SK-N-SH (cell line): Measurements from ENCODE around the gene FTCD. TPM values are rescaled to one million over a fixed set of nuclear protein-coding genes. Genes with fewer than 3 reads are reported as not detected.

ENCODE experiments used
- CTCF ChIA-PET: fragments of 300-600, 350-600 bp; formaldehyde crosslinking; extraction: SDS; loops from one replicate; lab custom pipeline; 2021; lab: Yijun Ruan, JAX
- POLR2A ChIA-PET: fragments of 350-600 bp; sonication (Branson Sonifier 250); formaldehyde crosslinking; extraction: SDS; loops from one replicate; lab custom pipeline; 2020; ENCODE audit warnings: antibody characterized with exemption, inconsistent platforms; lab: Yijun Ruan, JAX
- DNase-seq: peaks from one replicate; pipeline ENCODE4 v3.0.0; 2012
- H2AFZ ChIP-seq: fragments of 200-600 bp; sonication (generic); 2 replicates; pipeline ENCODE4 v1.8.1; 2016; ENCODE audit warnings: antibody characterized with exemption, mild to moderate bottlenecking, low read depth
- H3F3A ChIP-seq: fragments of 200-600 bp; sonication (generic); replicated peaks from 2 replicates; pipeline ENCODE3; 2016; ENCODE audit warnings: antibody characterized with exemption, mild to moderate bottlenecking; ENCODE audit not compliant: insufficient read depth
- H3K27ac ChIP-seq, 2 experiments: fragments of 200-500 bp in 1 of 2; fragments of 200-600 bp in 1 of 2; sonication (Bioruptor generic) in 1 of 2; sonication (generic), shearing (Covaris generic) in 1 of 2; 2 replicates each; pipeline versions ENCODE4 v1.5.1 to v1.6.1; 2014 to 2016; ENCODE audit warnings: low read depth in 2 of 2, inconsistent platforms in 1 of 2, low read length in 1 of 2, mild to moderate bottlenecking in 1 of 2, mixed read lengths in 1 of 2
- H3K27me3 ChIP-seq: fragments of 200-600 bp; sonication (generic), shearing (Covaris generic); 2 replicates; pipeline ENCODE4 v1.6.1; 2016; ENCODE audit warnings: mixed run types; ENCODE audit not compliant: insufficient read depth
- H3K36me3 ChIP-seq, 2 experiments: fragments of 200-500 bp in 1 of 2; fragments of 200-600 bp in 1 of 2; sonication (Bioruptor generic) in 1 of 2; sonication (generic) in 1 of 2; replicated peaks in 1 of 2; 2 replicates each; pipeline versions ENCODE3 to v1.5.1; 2014 to 2016; ENCODE audit warnings: low read length in 1 of 2, mild to moderate bottlenecking in 1 of 2; ENCODE audit not compliant: insufficient read depth in 2 of 2, control insufficient read depth in 1 of 2
- H3K4me1 ChIP-seq, 2 experiments: fragments of 200-500 bp in 1 of 2; fragments of 200-600 bp in 1 of 2; sonication (Bioruptor generic) in 1 of 2; sonication (generic), shearing (Covaris generic) in 1 of 2; 2 replicates each; pipeline versions ENCODE4 v1.5.1 to v1.6.1; 2014 to 2016; ENCODE audit warnings: low read depth in 1 of 2, low read length in 1 of 2, mixed run types in 1 of 2; ENCODE audit not compliant: insufficient read depth in 2 of 2, control insufficient read depth in 1 of 2
- H3K4me2 ChIP-seq: fragments of 200-600 bp; sonication (generic), shearing (Covaris generic); 2 replicates; pipeline ENCODE4 v1.6.1; 2017; ENCODE audit warnings: mixed run types
- H3K4me3 ChIP-seq, 2 experiments: fragments of 200-500 bp in 1 of 2; fragments of 200-600 bp in 1 of 2; sonication (Bioruptor generic) in 1 of 2; sonication (generic), shearing (Covaris generic) in 1 of 2; 2 replicates each; pipeline versions ENCODE4 v1.5.1 to v1.8.1; 2014 to 2016; ENCODE audit warnings: low read depth in 2 of 2, inconsistent platforms in 1 of 2, low read length in 1 of 2, mild to moderate bottlenecking in 1 of 2, mixed read lengths in 1 of 2, moderate library complexity in 1 of 2
- H3K79me2 ChIP-seq: fragments of 200-600 bp; sonication (generic); 2 replicates; pipeline ENCODE4 v1.8.1; 2017; ENCODE audit warnings: mild to moderate bottlenecking; ENCODE audit not compliant: insufficient read depth
- H3K9ac ChIP-seq: fragments of 200-600 bp; sonication (generic); 2 replicates; pipeline ENCODE4 v1.6.1; 2017; ENCODE audit warnings: mixed run types
- H3K9me2 ChIP-seq: fragments of 200-600 bp; sonication (generic); 2 replicates; pipeline ENCODE4 v1.6.1; 2017; ENCODE audit warnings: mixed run types
- H3K9me3 ChIP-seq: fragments of 200-600 bp; sonication (generic); 2 replicates; pipeline ENCODE4 v1.6.1; 2017; ENCODE audit warnings: mixed run types, mild to moderate bottlenecking, moderate library complexity
- H4K20me1 ChIP-seq: fragments of 200-600 bp; sonication (generic); 2 replicates; pipeline ENCODE4 v1.6.1; 2017; ENCODE audit warnings: mild to moderate bottlenecking, mixed run types; ENCODE audit not compliant: insufficient read depth
- CHD2 ChIP-seq: fragments of 150-350 bp; IDR thresholded peaks from 2 replicates; pipeline ENCODE4 v1.6.1; 2018; ENCODE audit warnings: low read length; ENCODE audit not compliant: partially characterized antibody
- ELF1 ChIP-seq: IDR thresholded peaks from 2 replicates; pipeline ENCODE4 v1.4.0; 2012
- FOSL2 ChIP-seq: IDR thresholded peaks from 2 replicates; pipeline ENCODE4 v1.4.0; 2012; ENCODE audit warnings: low read depth, mild to moderate bottlenecking, moderate library complexity, borderline replicate concordance
- GATA2 ChIP-seq: sonication (generic); formaldehyde crosslinking; IDR thresholded peaks from 2 replicates; pipeline ENCODE4 v1.5.0; 2020; ENCODE audit warnings: mild to moderate bottlenecking, missing genetic modification reagents
- MEF2A ChIP-seq: IDR thresholded peaks from 2 replicates; pipeline ENCODE4 v1.4.0; 2012; ENCODE audit warnings: low read depth, borderline replicate concordance
- NFIC ChIP-seq: IDR thresholded peaks from 2 replicates; pipeline ENCODE4 v1.4.0; 2012; ENCODE audit warnings: borderline replicate concordance
- RCOR1 ChIP-seq: fragments of 150-350 bp; IDR thresholded peaks from 2 replicates; pipeline ENCODE4 v1.6.1; 2017; ENCODE audit warnings: antibody characterized with exemption, low read length
- RFX5 ChIP-seq: IDR thresholded peaks from 2 replicates; pipeline ENCODE4 v1.6.1; 2012; ENCODE audit warnings: mild to moderate bottlenecking, improper control_type of control experiment, low read length
- TCF12 ChIP-seq: IDR thresholded peaks from 2 replicates; pipeline ENCODE4 v1.4.0; 2012
- YY1 ChIP-seq: IDR thresholded peaks from 2 replicates; pipeline ENCODE4 v1.4.0; 2012; ENCODE audit warnings: low read depth, mild to moderate bottlenecking
- WGBS: methylation state at CpG from one replicate; pipeline ENCODE4 v1.1.6; 2017; ENCODE audit warnings: low lambda C conversion rate; 5-methylcytosine and 5-hydroxymethylcytosine counted together
- polyA plus RNA-seq, 3 experiments: library from polyadenylated mRNA; depleted of rRNA; stranded (reverse); fragments of >200 nt; gene quantifications; 2 replicates each; pipeline ENCODE4 v1.2.3, GENCODE V29; 2012
- TF ChIP-seq, protein P1 (sequence below): fragments of 200-600 bp; sonication (generic); IDR thresholded peaks from 2 replicates; pipeline ENCODE4 v1.6.1; 2017; ENCODE audit warnings: antibody characterized with exemption, mild to moderate bottlenecking, moderate library complexity
- TF ChIP-seq, protein P2 (sequence below): IDR thresholded peaks from 2 replicates; pipeline ENCODE4 v1.4.0; 2012; ENCODE audit warnings: low read depth, borderline replicate concordance
- TF ChIP-seq, protein P3 (sequence below): IDR thresholded peaks from 2 replicates; pipeline ENCODE4 v1.4.0; 2012; ENCODE audit warnings: low read depth
- TF ChIP-seq, protein P4 (sequence below): fragments of 150-350 bp; IDR thresholded peaks from 2 replicates; pipeline ENCODE4 v1.6.1; 2016; ENCODE audit warnings: mild to moderate bottlenecking, low read depth, low read length

The FTCD gene
- polyA plus RNA-seq, 1 of the 3 experiments (the other 2 are of a cell fraction), result 0.33 TPM

DNA sequence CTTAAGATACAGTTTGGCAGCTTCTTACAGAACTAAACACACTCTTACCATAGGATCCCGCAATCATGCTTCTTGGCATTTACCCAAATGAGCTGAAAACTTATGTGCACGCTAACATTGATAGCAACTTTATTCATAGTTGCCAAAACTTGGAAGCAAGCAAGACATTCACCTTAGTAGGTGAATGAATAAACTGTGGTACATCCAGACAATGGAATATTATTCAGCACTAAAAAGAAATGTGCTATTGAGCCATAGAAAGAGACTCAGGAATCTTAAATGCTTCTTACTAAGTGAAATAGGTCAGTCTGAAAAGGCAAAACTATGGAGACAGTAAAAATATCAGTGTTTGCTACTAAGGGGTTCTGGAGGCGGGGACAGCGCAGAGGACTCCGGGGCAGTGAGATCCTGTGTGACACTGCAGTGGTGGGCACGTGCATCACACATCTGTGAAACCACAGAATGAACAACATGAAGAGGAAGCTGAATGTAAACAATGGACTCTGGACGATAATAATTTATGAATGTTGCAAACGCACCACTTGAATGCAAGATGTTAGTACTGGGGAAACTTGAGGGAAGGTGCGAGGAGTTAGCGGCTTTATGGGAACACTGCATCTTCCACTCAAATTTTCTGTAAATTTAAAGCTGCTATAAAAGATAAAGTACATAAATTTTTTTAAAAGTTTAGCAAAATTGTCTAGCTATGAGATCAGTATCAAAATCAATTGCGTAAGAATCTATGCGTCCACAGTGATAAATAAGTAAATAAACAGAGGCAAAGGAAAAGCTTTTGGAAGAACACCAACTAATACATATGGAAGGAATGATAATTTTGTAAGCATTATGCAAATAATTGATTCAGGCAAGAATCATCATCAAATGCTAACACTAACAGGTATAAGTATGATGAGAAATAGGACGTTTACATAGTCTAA lies 44.3 kb upstream of the FTCD start:
- Histone ChIP-seq H2AFZ (no peak overlapping the region), H3K4me3 (no peak overlapping the region), H3K36me3 (peaks cover 33 to 39% of the 10 kb centered on the region in 2 experiments), H3F3A (peaks cover 6% of the 10 kb centered on the region), H3K9me3 (no peaks in the 10 kb centered on the region), H3K79me2 (no peaks in the 10 kb centered on the region), H3K9me2 (no peaks in the 10 kb centered on the region), H3K4me2 (no peak overlapping the region), H3K4me1 (peaks cover 0 to 12% of the 10 kb centered on the region in 2 experiments; a peak in 1 of 4 replicates), H4K20me1 (no peaks in the 10 kb centered on the region), H3K9ac (no peak overlapping the region), H3K27ac (no peak overlapping the region), H3K27me3 (no peaks in the 10 kb centered on the region)
- POLR2A ChIA-PET, result no interaction called here
- DNase-seq, result no peak
- CTCF ChIA-PET, result interaction anchor here (0.7 to 1.3 kb wide), 2 partner anchors 47 to 56 kb away, joined by 4 read pairs; no protein-coding TSS in a partner anchor
- TF ChIP-seq CHD2 (no peak), ELF1 (no peak), FOSL2 (no peak), YY1 (no peak), GATA2 (CRISPR knock-in tag) (no peak), RCOR1 (no peak), TCF12 (no peak), MEF2A (no peak), RFX5 (no peak), NFIC (no peak)
- TF ChIP-seq, protein P1, sequence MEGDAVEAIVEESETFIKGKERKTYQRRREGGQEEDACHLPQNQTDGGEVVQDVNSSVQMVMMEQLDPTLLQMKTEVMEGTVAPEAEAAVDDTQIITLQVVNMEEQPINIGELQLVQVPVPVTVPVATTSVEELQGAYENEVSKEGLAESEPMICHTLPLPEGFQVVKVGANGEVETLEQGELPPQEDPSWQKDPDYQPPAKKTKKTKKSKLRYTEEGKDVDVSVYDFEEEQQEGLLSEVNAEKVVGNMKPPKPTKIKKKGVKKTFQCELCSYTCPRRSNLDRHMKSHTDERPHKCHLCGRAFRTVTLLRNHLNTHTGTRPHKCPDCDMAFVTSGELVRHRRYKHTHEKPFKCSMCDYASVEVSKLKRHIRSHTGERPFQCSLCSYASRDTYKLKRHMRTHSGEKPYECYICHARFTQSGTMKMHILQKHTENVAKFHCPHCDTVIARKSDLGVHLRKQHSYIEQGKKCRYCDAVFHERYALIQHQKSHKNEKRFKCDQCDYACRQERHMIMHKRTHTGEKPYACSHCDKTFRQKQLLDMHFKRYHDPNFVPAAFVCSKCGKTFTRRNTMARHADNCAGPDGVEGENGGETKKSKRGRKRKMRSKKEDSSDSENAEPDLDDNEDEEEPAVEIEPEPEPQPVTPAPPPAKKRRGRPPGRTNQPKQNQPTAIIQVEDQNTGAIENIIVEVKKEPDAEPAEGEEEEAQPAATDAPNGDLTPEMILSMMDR, result no peak
- TF ChIP-seq, protein P2, sequence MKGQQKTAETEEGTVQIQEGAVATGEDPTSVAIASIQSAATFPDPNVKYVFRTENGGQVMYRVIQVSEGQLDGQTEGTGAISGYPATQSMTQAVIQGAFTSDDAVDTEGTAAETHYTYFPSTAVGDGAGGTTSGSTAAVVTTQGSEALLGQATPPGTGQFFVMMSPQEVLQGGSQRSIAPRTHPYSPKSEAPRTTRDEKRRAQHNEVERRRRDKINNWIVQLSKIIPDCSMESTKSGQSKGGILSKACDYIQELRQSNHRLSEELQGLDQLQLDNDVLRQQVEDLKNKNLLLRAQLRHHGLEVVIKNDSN, result no peak
- TF ChIP-seq, protein P3, sequence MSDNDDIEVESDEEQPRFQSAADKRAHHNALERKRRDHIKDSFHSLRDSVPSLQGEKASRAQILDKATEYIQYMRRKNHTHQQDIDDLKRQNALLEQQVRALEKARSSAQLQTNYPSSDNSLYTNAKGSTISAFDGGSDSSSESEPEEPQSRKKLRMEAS, result no peak
- TF ChIP-seq, protein P4, sequence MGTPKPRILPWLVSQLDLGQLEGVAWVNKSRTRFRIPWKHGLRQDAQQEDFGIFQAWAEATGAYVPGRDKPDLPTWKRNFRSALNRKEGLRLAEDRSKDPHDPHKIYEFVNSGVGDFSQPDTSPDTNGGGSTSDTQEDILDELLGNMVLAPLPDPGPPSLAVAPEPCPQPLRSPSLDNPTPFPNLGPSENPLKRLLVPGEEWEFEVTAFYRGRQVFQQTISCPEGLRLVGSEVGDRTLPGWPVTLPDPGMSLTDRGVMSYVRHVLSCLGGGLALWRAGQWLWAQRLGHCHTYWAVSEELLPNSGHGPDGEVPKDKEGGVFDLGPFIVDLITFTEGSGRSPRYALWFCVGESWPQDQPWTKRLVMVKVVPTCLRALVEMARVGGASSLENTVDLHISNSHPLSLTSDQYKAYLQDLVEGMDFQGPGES, result no peak
- 83% methylated on average over 13 of the region's 13 CpGs for WGBS
